Large intestine (tissue), 3 donors: ENCODE data around the gene EVI5L. TPM values are rescaled to one million over a fixed set of nuclear protein-coding genes. Genes with fewer than 3 reads are reported as not detected.
A peak's percentile ranks its signal among the peaks of the same experiment; 100 is the strongest.

Source experiments
- DNase-seq, 2 donors: peaks; one replicate each; pipeline versions ENCODE4 v3.0.0 to v3.0.0-alpha.2; 2013
- H3K27ac ChIP-seq: one replicate; pipeline ENCODE4 v1.5.1; 2013; ENCODE audit warnings: low read length
- H3K27me3 ChIP-seq: 2 replicates; pipeline ENCODE4 v1.6.1; 2013; ENCODE audit warnings: low read length; ENCODE audit not compliant: control insufficient read depth, insufficient read depth
- H3K36me3 ChIP-seq: 2 replicates; pipeline ENCODE4 v1.6.1; 2013; ENCODE audit warnings: low read length; ENCODE audit not compliant: control insufficient read depth, insufficient read depth
- H3K4me1 ChIP-seq: one replicate; pipeline ENCODE4 v1.6.1; 2013; ENCODE audit warnings: low read length; ENCODE audit not compliant: control insufficient read depth, insufficient read depth
- H3K4me3 ChIP-seq: one replicate; pipeline ENCODE4 v1.5.1; 2013; ENCODE audit warnings: low read length
- H3K9me3 ChIP-seq: one replicate; pipeline ENCODE4 v1.6.1; 2013; ENCODE audit warnings: mild to moderate bottlenecking, low read depth, low read length, moderate library complexity; ENCODE audit not compliant: control insufficient read depth
- WGBS: methylation state at CpG from one replicate; pipeline ENCODE4 v1.1.5; 2013; ENCODE audit warnings: low lambda C conversion rate; ENCODE audit not compliant: insufficient coverage; 5-methylcytosine and 5-hydroxymethylcytosine counted together
- polyA plus RNA-seq: library from polyadenylated mRNA; unstranded; fragments of 120-200 nt; gene quantifications from one replicate; pipeline ENCODE4 v1.2.1, GENCODE V29; 2013

The EVI5L gene
- polyA plus RNA-seq, 1 donor: 9.3 TPM

GRCh38 chr19:7899751-7900378, 69.8 kb downstream of the EVI5L start:
- DNase-seq: no peak
- no CpG with 5 or more reads among the region's 34 CpGs for WGBS
- no peak overlapping the region for H3K4me3 ChIP-seq
- H3K9me3 ChIP-seq: peaks cover 10% of the 10 kb centered on the region
- H3K36me3 ChIP-seq: no peaks in the 10 kb centered on the region
- peaks cover 16% of the 10 kb centered on the region for H3K4me1 ChIP-seq
- no peaks in the 10 kb centered on the region for H3K27me3 ChIP-seq
- no peak overlapping the region for H3K27ac ChIP-seq

GRCh38 chr19:7900401-7900870, 70.4 kb downstream of the EVI5L start:
- Histone ChIP-seq H3K36me3 (peaks cover 2% of the 10 kb centered on the region), H3K27ac (no peak overlapping the region), H3K4me3 (no peak overlapping the region), H3K27me3 (no peaks in the 10 kb centered on the region), H3K9me3 (peaks cover 10% of the 10 kb centered on the region), H3K4me1 (peaks cover 20% of the 10 kb centered on the region)
- DNase-seq: no peak
- no CpG with 5 or more reads among the region's 21 CpGs for WGBS

- H3K36me3 ChIP-seq: peaks cover 6% of the 10 kb centered on the region
- no CpG with 5 or more reads among the region's 3 CpGs for WGBS
- DNase-seq: no peak
- no peak overlapping the region for H3K4me3 ChIP-seq
- peaks cover 10% of the 10 kb centered on the region for H3K9me3 ChIP-seq
- no peaks in the 10 kb centered on the region for H3K27me3 ChIP-seq
- peaks cover 20% of the 10 kb centered on the region for H3K4me1 ChIP-seq
- H3K27ac ChIP-seq: no peak overlapping the region
Measured at GRCh38 chr19:7900931-7901330, 70.9 kb downstream of the EVI5L start.

GRCh38 chr19:7901337-7901736, 71.3 kb downstream of the EVI5L start:
- Histone ChIP-seq H3K27ac (no peak overlapping the region), H3K9me3 (peaks cover 10% of the 10 kb centered on the region), H3K4me1 (peaks cover 20% of the 10 kb centered on the region), H3K27me3 (no peaks in the 10 kb centered on the region), H3K4me3 (no peak overlapping the region), H3K36me3 (peaks cover 9% of the 10 kb centered on the region)
- DNase-seq: no peak
- no CpG with 5 or more reads among the region's 7 CpGs for WGBS

- Histone ChIP-seq H3K4me3 (peak overlapping the region; percentile 68), H3K27ac (peak overlapping the region; percentile 66), H3K36me3 (peaks cover 13% of the 10 kb centered on the region), H3K4me1 (peaks cover 15% of the 10 kb centered on the region), H3K9me3 (peaks cover 10% of the 10 kb centered on the region), H3K27me3 (no peaks in the 10 kb centered on the region)
- WGBS: no CpG with 5 or more reads among the region's 20 CpGs
- no peak for DNase-seq
Measured at GRCh38 chr19:7902796-7903243, 72.8 kb downstream of the EVI5L start.

- Histone ChIP-seq H3K4me3 (peak within 1 kb of the TSS; percentile 96), H3K27ac (peak within 1 kb of the TSS; percentile 78), H3K4me1 (peaks cover 15% of the 10 kb centered on the region), H3K27me3 (no peaks in the 10 kb centered on the region), H3K36me3 (peaks cover 13% of the 10 kb centered on the region), H3K9me3 (peaks cover 10% of the 10 kb centered on the region)
- WGBS: no CpG with 5 or more reads among the region's 89 CpGs
- DNase-seq: peak; percentile 99 to 100
Measured at GRCh38 chr19:7903244-7904073, 73.4 kb downstream of the EVI5L start, which contains the start of gene MAP2K7. TSS of gene MAP2K7 (plus strand) at chr19:7903877. CDS start at chr19:7903945, 68 bp downstream.

- Histone ChIP-seq H3K9me3 (peaks cover 7% of the 10 kb centered on the region), H3K4me1 (peaks cover 15% of the 10 kb centered on the region), H3K4me3 (peak overlapping the region; percentile 96), H3K27me3 (no peaks in the 10 kb centered on the region), H3K36me3 (peaks cover 17% of the 10 kb centered on the region), H3K27ac (peak overlapping the region; percentile 78)
- no CpG with 5 or more reads among the region's 68 CpGs for WGBS
- peak in 1 of 2 donors; percentile 58 for DNase-seq
Measured at GRCh38 chr19:7904074-7905020, 74.3 kb downstream of the EVI5L start.

- Histone ChIP-seq H3K4me1 (peaks cover 15% of the 10 kb centered on the region), H3K27me3 (no peaks in the 10 kb centered on the region), H3K36me3 (peaks cover 23% of the 10 kb centered on the region), H3K4me3 (peak overlapping the region; percentile 96), H3K27ac (no peak overlapping the region), H3K9me3 (no peaks in the 10 kb centered on the region)
- no CpG with 5 or more reads among the region's 10 CpGs for whole genome bisulfite sequencing
- DNase-seq: no peak
Measured at GRCh38 chr19:7905268-7905667, 75.2 kb downstream of the EVI5L start.

- no peak for DNase-seq
- Histone ChIP-seq H3K27me3 (no peaks in the 10 kb centered on the region), H3K27ac (no peak overlapping the region), H3K4me3 (no peak overlapping the region), H3K9me3 (no peaks in the 10 kb centered on the region), H3K4me1 (peaks cover 15% of the 10 kb centered on the region), H3K36me3 (peaks cover 29% of the 10 kb centered on the region)
- WGBS: no CpG with 5 or more reads among the region's 10 CpGs
Measured at GRCh38 chr19:7905859-7906258, 75.8 kb downstream of the EVI5L start.

- H3K4me1 ChIP-seq: peaks cover 15% of the 10 kb centered on the region
- no peak for DNase-seq
- no CpG with 5 or more reads among the region's 19 CpGs for WGBS
Measured at GRCh38 chr19:7907122-7907521, 77.1 kb downstream of the EVI5L start.

More at GRCh38 chr19:7907122-7907521, 77.1 kb downstream of the EVI5L start:
- no peak overlapping the region for H3K27ac ChIP-seq
- H3K4me3 ChIP-seq: no peak overlapping the region
- no peaks in the 10 kb centered on the region for H3K27me3 ChIP-seq
- H3K36me3 ChIP-seq: peaks cover 41% of the 10 kb centered on the region
- H3K9me3 ChIP-seq: no peaks in the 10 kb centered on the region
